Activated T-cell treated with anti-CD3 and anti-CD28 coated beads for 24 hours (primary cell): ENCODE measurements around the gene ARRDC1.
"Not testable (repeated sequence)": the region's sequence is repeated elsewhere in the genome, so short reads cannot be mapped to it uniquely, and the experiment has no call there.

Source experiments
- DNase-seq: peaks from one replicate; pipeline ENCODE4 v3.0.0-alpha.2; 2020; ENCODE audit warnings: low read depth

The ARRDC1 gene

DNA sequence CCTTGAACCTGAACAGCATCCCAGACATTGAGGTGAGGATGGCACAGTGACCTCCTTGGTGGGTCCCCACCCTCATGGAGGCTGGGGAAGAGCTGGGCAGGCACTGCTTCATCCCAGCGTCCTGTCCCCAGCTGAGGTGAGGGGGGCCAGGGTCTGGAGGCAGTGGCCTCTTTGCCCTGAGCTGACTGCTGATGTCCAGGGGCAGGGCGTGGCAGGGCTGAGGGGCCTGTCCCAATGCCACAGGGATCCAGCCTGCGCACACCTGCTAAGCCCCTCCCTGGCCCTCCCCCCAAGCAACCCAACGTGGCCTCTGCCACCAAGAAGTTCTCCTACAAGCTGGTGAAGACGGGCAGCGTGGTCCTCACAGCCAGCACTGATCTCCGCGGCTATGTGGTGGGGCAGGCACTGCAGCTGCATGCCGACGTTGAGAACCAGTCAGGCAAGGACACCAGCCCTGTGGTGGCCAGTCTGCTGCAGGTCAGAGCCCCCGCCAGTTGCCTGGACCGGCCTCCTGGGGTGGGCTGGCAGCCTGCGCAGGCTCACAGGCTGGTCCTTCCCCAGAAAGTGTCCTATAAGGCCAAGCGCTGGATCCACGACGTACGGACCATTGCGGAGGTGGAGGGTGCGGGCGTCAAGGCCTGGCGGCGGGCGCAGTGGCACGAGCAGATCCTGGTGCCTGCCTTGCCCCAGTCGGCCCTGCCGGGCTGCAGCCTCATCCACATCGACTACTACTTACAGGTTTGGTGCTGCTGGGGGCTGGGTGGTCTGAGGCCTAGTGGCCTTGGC is 8.4 kb downstream of the ARRDC1 start:
- no peak for DNase-seq

DNA sequence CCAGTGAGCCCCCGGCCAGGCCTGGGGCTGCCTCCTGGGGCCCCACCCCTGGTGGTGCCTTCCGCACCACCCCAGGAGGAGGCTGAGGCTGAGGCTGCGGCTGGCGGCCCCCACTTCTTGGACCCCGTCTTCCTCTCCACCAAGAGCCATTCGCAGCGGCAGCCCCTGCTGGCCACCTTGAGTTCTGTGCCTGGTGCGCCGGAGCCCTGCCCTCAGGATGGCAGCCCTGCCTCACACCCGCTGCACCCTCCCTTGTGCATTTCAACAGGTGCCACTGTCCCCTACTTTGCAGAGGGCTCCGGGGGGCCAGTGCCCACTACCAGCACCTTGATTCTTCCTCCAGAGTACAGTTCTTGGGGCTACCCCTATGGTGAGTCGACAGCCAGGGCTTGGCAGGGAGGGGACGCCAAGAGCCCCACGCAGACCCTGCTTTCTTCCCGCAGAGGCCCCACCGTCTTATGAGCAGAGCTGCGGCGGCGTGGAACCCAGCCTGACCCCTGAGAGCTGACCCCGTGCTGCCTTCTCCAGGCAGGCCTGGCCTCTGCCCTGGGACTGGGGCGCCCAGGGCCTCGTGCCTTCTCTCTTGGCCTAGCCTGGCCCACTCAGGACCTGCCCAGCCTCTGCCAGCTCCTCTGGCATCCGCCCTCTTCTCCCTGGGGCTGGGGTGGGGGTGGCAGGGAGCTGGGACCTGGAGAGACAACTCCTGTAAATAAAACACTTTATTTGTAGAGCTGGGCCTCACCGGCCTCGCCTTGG is 9.3 kb downstream of the ARRDC1 start:
- DNase-seq = no peak

GRCh38 chr9:137615387-137615871 is 9.9 kb downstream of the ARRDC1 start:
- DNase-seq = no peak

DNA sequence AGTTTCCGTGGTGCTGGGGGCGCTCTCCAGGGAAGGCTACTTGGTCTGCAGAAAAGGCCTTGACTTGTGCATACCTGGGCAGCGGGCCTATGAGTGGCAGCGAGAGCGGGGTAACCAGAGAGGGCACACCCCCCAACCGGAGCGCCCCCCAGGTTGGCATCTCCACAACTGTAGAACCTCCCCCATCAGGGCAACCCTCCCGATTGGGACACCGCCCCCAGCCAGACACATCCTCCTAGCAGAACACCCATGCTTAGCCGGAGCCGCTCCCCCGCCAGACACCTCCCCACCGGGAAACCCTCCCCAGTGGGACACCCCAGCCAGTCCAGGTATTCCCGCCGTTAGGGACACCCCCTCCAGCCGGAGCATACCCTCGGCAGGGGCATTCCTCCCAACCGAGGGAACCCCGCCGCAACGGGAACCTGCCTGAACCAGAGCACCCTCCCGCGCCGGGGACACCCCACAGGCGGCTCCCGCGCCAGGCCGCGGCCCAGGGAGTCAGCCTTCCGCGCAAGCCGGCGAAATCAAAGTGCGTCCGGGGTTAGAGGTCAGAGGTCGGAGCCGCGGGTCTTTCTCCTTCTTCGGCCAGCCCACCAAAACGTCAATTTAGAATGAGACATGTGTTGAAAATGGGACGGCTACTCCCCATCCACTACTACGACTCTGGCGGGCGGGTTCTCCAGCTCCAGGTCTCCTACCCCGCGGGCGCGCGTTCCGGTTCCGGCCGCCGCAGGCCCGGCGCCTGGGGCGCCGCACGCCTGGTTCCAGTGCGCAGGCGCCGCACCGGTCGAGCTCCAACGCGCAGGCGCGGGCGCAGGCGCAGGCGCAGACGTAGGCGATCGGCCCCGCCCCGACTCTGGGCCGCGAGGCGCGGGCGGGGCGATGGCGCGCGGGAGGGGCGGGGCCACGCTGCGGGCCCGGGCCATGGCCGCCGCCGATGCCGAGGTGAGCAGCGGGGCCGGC is 12.9 kb downstream of the ARRDC1 start, which contains the start of gene EHMT1:
Gene EHMT1 (plus strand): TSS at position 901 of the 963 bp plus-strand sequence. CDS start 24 bp downstream, at position 925.
- peak; percentile 88 for DNase-seq

GRCh38 chr9:137619240-137620047 is 14.0 kb downstream of the ARRDC1 start:
- no peak for DNase-seq

DNA sequence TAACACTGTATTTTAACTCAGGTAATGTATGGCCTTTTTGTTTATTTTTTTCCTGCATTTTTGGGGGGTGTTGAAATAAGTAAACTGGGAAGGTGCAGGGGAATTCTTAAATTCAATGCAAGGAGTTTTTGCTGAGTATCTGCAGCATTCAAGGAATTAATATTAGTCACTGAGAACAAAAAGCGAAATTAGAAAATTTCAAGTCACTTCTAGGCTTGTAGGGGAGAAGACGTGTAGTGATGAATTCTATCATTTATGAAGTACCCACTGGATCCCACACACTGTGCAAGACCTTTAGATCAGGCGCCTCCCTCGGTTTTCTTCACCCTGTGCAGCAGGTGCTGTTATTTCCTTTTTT is 14.5 kb downstream of the ARRDC1 start:
- no peak for DNase-seq

- no peak for DNase-seq
These were observed 15.1 kb downstream of the ARRDC1 start for GRCh38 chr9:137620581-137620980.

DNA sequence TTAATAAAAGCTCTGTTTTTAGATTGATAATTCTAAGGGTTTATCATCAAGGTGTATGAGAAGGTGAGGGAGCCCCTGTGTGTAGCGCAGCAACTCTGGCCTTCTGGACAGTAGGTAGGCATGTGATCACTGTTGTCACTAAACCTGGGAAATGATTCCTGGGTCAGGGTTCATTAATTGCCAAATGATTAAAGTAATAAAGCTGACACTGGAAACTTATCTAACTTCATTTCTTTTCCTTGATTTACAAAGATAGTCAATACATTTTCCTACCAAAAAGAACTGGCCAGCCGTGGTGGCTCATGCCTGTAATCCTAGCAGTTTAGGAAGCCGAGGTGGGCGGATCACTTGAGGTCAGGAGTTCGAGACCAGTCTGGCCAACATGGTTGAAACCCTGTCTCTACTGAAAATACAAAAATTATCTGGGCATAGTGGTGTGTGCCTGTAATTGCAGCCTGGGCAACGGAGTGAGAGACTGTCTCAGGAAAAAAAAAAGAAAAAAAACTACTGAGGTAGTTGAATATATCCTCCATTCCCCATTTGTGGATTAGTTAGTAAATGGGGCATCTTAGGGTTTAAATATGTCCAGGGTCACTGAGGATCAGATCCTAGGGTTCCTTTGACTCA is 15.8 kb downstream of the ARRDC1 start:
- no peak for DNase-seq

- not testable (repeated sequence) for DNase-seq
These were observed 16.7 kb downstream of the ARRDC1 start for GRCh38 chr9:137622211-137622610.

GRCh38 chr9:137626464-137626863 is 21.0 kb downstream of the ARRDC1 start:
- DNase-seq = no peak

DNA sequence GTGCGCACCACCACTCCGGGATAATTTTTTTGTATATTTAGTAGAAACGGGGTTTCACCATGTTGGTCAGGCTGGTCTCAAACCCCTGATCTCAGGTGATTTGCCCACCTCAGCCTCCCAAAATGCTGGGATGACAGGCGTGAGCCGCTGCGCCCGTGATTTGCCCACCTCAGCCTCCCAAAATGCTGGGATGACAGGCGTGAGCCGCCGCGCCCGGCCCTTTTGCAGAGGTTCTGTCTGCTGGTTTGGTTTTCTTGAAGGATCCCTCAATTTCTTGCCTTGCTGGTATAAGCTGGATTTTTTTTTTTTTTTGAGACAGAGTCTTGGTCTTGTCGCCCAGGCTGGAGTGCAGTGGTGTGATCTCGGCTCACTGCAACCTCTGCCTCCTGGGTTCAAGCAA is 21.9 kb downstream of the ARRDC1 start:
- not testable (repeated sequence) for DNase-seq

GRCh38 chr9:137630126-137630525 is 24.6 kb downstream of the ARRDC1 start:
- no peak for DNase-seq

DNA sequence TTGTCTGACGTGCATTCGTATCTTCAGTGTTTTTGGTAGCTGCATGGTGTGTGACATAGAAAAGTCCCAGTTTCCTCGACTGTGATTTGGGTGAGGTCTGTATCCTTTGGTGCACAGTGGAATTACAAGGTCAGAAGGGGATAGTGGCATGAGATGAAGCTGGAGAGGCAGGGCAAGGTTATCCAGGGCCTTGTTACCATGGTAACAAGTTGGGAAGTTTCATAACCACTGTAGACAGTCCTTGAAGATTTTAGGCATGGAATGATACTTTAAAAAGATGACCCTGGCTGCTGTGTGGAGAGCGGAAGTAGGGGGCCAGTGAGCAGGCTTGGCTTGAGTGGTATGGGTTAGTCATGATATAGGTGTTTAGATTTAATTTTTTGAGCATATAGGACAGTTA is 25.2 kb downstream of the ARRDC1 start:
- no peak for DNase-seq

DNA sequence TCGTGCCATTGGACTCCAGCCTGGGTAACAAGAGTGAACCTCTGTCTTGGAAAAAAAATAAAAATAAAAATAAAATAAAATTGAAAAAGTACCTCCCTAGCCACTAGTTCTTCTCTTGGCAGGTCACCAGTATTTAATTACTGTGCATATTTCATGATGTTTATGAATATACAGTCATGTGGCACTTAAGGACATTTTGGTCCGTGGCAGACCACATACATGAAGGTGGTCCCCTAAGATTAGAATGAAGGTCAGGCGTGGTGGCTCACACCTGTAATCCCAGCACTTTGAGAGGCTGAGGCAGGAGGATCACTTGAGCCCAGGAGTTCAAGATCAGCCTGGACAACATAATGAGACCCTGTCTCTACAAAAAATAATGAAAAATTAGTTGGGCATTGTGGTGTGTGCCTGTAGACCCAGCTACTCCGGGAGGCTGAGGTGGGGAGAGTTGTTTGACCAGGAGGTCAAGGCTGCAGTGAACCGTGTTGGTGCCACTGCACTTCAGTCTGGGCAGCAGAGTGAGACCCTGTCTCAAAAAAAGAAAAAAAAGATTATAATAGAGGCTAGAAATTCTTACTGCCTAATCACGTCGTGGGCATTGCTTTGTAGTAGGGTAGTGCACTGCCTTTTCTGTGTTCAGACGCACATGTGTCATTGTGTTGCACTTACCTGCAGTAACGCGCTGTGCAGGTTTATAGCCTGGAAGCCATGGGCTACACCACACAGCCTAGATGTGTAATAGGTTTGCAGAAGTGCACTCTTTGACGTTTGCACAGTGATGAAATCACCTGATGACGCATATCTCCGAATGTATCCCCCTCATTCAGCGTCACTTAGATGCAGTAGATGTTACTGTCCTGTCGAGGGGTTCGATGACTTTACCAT is 26.1 kb downstream of the ARRDC1 start:
- DNase-seq = no peak

GRCh38 chr9:137632230-137633161 is 27.0 kb downstream of the ARRDC1 start:
- DNase-seq = no peak

GRCh38 chr9:137634016-137634415 is 28.5 kb downstream of the ARRDC1 start:
- DNase-seq = no peak

- no peak for DNase-seq
These were observed 33.2 kb downstream of the ARRDC1 start for GRCh38 chr9:137638680-137639079.

GRCh38 chr9:137639303-137640051 is 34.0 kb downstream of the ARRDC1 start:
- no peak for DNase-seq
